AG08395 (cell line): ENCODE data around the gene SUSD1.
A peak's percentile ranks its signal among the peaks of the same experiment; 100 is the strongest.

Source experiments
- DNase-seq: peaks from one replicate; pipeline ENCODE4 v3.0.0; 2012; ENCODE audit warnings: mixed read lengths, low spot score

Gene SUSD1

GRCh38 chr9:112065806-112066606, 109.1 kb downstream of the SUSD1 start:
- no peak for DNase-seq

GRCh38 chr9:112064871-112065270, 110.2 kb downstream of the SUSD1 start:
- no peak for DNase-seq

- DNase-seq = no peak
Measured at GRCh38 chr9:112063586-112063985, 111.5 kb downstream of the SUSD1 start.

- no peak for DNase-seq
Measured at GRCh38 chr9:112063151-112063550, 111.9 kb downstream of the SUSD1 start.

- peak; percentile 94 for DNase-seq
Measured at GRCh38 chr9:112061152-112061740, 113.9 kb downstream of the SUSD1 start.

GRCh38 chr9:112059966-112060320, 115.2 kb downstream of the SUSD1 start:
- DNase-seq = no peak

GRCh38 chr9:112059145-112059965, 115.7 kb downstream of the SUSD1 start:
- DNase-seq = peak; percentile 74

- DNase-seq = no peak
Measured at GRCh38 chr9:112056996-112057395, 118.1 kb downstream of the SUSD1 start.

- DNase-seq = no peak
Measured at GRCh38 chr9:112054916-112055315, 120.2 kb downstream of the SUSD1 start.

- DNase-seq = no peak
Measured at GRCh38 chr9:112051812-112052211, 123.3 kb downstream of the SUSD1 start.

- DNase-seq = peak; percentile 86
Measured at GRCh38 chr9:112050544-112051475, 124.3 kb downstream of the SUSD1 start.

- DNase-seq = no peak
Measured at GRCh38 chr9:112049811-112050516, 125.1 kb downstream of the SUSD1 start.

- peak; percentile 63 for DNase-seq
Measured at GRCh38 chr9:112048924-112049691, 126.0 kb downstream of the SUSD1 start.

- DNase-seq = no peak
Measured at GRCh38 chr9:112047538-112048066, 127.5 kb downstream of the SUSD1 start.

- peak; percentile 41 for DNase-seq
Measured at GRCh38 chr9:112046181-112046580, 128.9 kb downstream of the SUSD1 start.

GRCh38 chr9:112044881-112045280, 130.2 kb downstream of the SUSD1 start:
- DNase-seq = no peak

GRCh38 chr9:112044186-112044585, 130.9 kb downstream of the SUSD1 start:
- no peak for DNase-seq

GRCh38 chr9:112043423-112043822, 131.7 kb downstream of the SUSD1 start:
- no peak for DNase-seq

- DNase-seq = no peak
Measured at GRCh38 chr9:112042769-112043168, 132.3 kb downstream of the SUSD1 start.

- no peak for DNase-seq
Measured at GRCh38 chr9:112042244-112042638, 132.9 kb downstream of the SUSD1 start.
